Progenitor cell of endocrine pancreas (in vitro differentiated cells): ENCODE data around the gene CLSTN2. TPM values are rescaled to one million over a fixed set of nuclear protein-coding genes. Genes with fewer than 3 reads are reported as not detected.

Experiments
- DNase-seq: peaks from one replicate; pipeline ENCODE4 v3.0.0; 2021; ENCODE audit warnings: low spot score; ENCODE audit not compliant: unreplicated experiment
- H3K27ac Mint-ChIP-seq: 2 replicates; pipeline ENCODE4 v1.8.0; 2021; ENCODE audit warnings: mild to moderate bottlenecking, moderate library complexity, mixed read lengths
- H3K27me3 Mint-ChIP-seq: 2 replicates; pipeline ENCODE4 v1.8.0; 2021; ENCODE audit warnings: mixed read lengths
- H3K36me3 Mint-ChIP-seq: 2 replicates; pipeline ENCODE4 v1.8.0; 2022; ENCODE audit warnings: mixed read lengths; ENCODE audit not compliant: insufficient read depth
- H3K4me1 Mint-ChIP-seq: 2 replicates; pipeline ENCODE4 v1.8.0; 2021; ENCODE audit warnings: low read depth, mixed read lengths
- H3K4me3 Mint-ChIP-seq: 2 replicates; pipeline ENCODE4 v1.8.0; 2021; ENCODE audit warnings: low read depth, mild to moderate bottlenecking, moderate library complexity, mixed read lengths
- H3K9me3 Mint-ChIP-seq: 2 replicates; pipeline ENCODE4 v1.8.0; 2021; ENCODE audit warnings: low read depth, mixed read lengths
- CTCF ChIP-seq: fragments of 200-600 bp; sonication (generic); IDR thresholded peaks from one replicate; pipeline ENCODE4 v1.5.0; 2021; ENCODE audit warnings: antibody characterized with exemption, mild to moderate bottlenecking; ENCODE audit not compliant: unreplicated experiment
- total RNA-seq: library from RNA; stranded (reverse); gene quantifications from 2 replicates; pipeline ENCODE4 v1.2.1, GENCODE V29; 2021

CLSTN2 gene
- total RNA-seq, 1 donor from 2014 or later: 2.8 TPM

GRCh38 chr3:140117096-140117526, 182.1 kb downstream of the CLSTN2 start:
- no peak overlapping the region for H3K4me3 Mint-ChIP-seq
- no peak overlapping the region for H3K27ac Mint-ChIP-seq
- H3K4me1 Mint-ChIP-seq: no peaks in the 10 kb centered on the region
- H3K9me3 Mint-ChIP-seq: no peaks in the 10 kb centered on the region
- no peak for TF ChIP-seq CTCF
- DNase-seq: no peak
- peaks cover 14% of the 10 kb centered on the region for H3K27me3 Mint-ChIP-seq
- H3K36me3 Mint-ChIP-seq: no peaks in the 10 kb centered on the region

GRCh38 chr3:140122183-140122582, 187.2 kb downstream of the CLSTN2 start:
- Mint-ChIP-seq H3K36me3 (no peaks in the 10 kb centered on the region), H3K4me3 (no peak overlapping the region), H3K4me1 (no peaks in the 10 kb centered on the region), H3K9me3 (no peaks in the 10 kb centered on the region), H3K27me3 (peaks cover 4% of the 10 kb centered on the region), H3K27ac (no peak overlapping the region)
- no peak for TF ChIP-seq CTCF
- no peak for DNase-seq

GRCh38 chr3:140128217-140128616, 193.2 kb downstream of the CLSTN2 start:
- Mint-ChIP-seq H3K27me3 (peaks cover 10% of the 10 kb centered on the region), H3K27ac (no peak overlapping the region), H3K4me1 (no peaks in the 10 kb centered on the region), H3K4me3 (no peak overlapping the region), H3K9me3 (no peaks in the 10 kb centered on the region), H3K36me3 (no peaks in the 10 kb centered on the region)
- no peak for DNase-seq
- no peak for TF ChIP-seq CTCF

GRCh38 chr3:140128631-140129030, 193.6 kb downstream of the CLSTN2 start:
- H3K4me3 Mint-ChIP-seq: no peak overlapping the region
- H3K27me3 Mint-ChIP-seq: peaks cover 10% of the 10 kb centered on the region
- H3K27ac Mint-ChIP-seq: no peak overlapping the region
- H3K4me1 Mint-ChIP-seq: no peaks in the 10 kb centered on the region
- peak; percentile 17 for DNase-seq
- TF ChIP-seq CTCF: peak; percentile 61
- no peaks in the 10 kb centered on the region for H3K36me3 Mint-ChIP-seq
- no peaks in the 10 kb centered on the region for H3K9me3 Mint-ChIP-seq

- Mint-ChIP-seq H3K9me3 (no peaks in the 10 kb centered on the region), H3K27me3 (peaks cover 10% of the 10 kb centered on the region), H3K4me1 (no peaks in the 10 kb centered on the region), H3K4me3 (no peak overlapping the region), H3K27ac (no peak overlapping the region), H3K36me3 (no peaks in the 10 kb centered on the region)
- no peak for TF ChIP-seq CTCF
- no peak for DNase-seq
These were observed 194.8 kb downstream of the CLSTN2 start for GRCh38 chr3:140129768-140130284.
